Hepatocyte (in vitro differentiated cells): ENCODE measurements around the gene CBR4. TPM values are rescaled to one million over a fixed set of nuclear protein-coding genes. Genes with fewer than 3 reads are reported as not detected.
"Not testable (repeated sequence)": the region's sequence is repeated elsewhere in the genome, so short reads cannot be mapped to it uniquely, and the experiment has no call there.

ENCODE experiments used
- DNase-seq: peaks from one replicate; pipeline ENCODE4 v3.0.0-alpha.2; 2016; ENCODE audit warnings: low spot score
- H2AFZ ChIP-seq: fragments of 200-600 bp; sonication (generic); 2 replicates; pipeline ENCODE4 v1.6.0; 2016; ENCODE audit warnings: antibody characterized with exemption, mild to moderate bottlenecking
- H3K27ac ChIP-seq: fragments of 200-600 bp; sonication (generic); 2 replicates; pipeline ENCODE4 v1.5.1; 2016; ENCODE audit warnings: mild to moderate bottlenecking
- H3K27me3 ChIP-seq: fragments of 200-600 bp; sonication (generic); 2 replicates; pipeline ENCODE4 v1.6.1; 2016
- H3K36me3 ChIP-seq: fragments of 200-600 bp; sonication (generic); replicated peaks from 2 replicates; pipeline ENCODE4 v1.5.1; 2016; ENCODE audit warnings: low read depth; ENCODE audit not compliant: insufficient read depth
- H3K4me1 ChIP-seq: fragments of 200-600 bp; sonication (generic); 2 replicates; pipeline ENCODE4 v1.5.1; 2016; ENCODE audit warnings: mild to moderate bottlenecking, moderate library complexity; ENCODE audit not compliant: insufficient read depth
- H3K4me2 ChIP-seq: fragments of 200-600 bp; sonication (generic); 2 replicates; pipeline ENCODE4 v1.6.0; 2016
- H3K4me3 ChIP-seq: fragments of 200-600 bp; sonication (generic); 2 replicates; pipeline ENCODE4 v1.5.1; 2016; ENCODE audit warnings: mild to moderate bottlenecking
- H3K79me2 ChIP-seq: fragments of 200-600 bp; sonication (generic); 2 replicates; pipeline ENCODE4 v1.6.0; 2017; ENCODE audit warnings: mild to moderate bottlenecking
- H3K9me2 ChIP-seq: fragments of 200-600 bp; sonication (generic); replicated peaks from 2 replicates; pipeline ENCODE4 v1.6.0; 2017; ENCODE audit warnings: mild to moderate bottlenecking; ENCODE audit not compliant: insufficient read depth
- H3K9me3 ChIP-seq: fragments of 200-600 bp; sonication (generic); 2 replicates; pipeline ENCODE4 v1.5.1; 2016; ENCODE audit warnings: low read depth, mild to moderate bottlenecking
- H4K20me1 ChIP-seq: fragments of 200-600 bp; sonication (generic); 2 replicates; pipeline ENCODE4 v1.6.0; 2016; ENCODE audit warnings: mild to moderate bottlenecking; ENCODE audit not compliant: insufficient read depth, poor library complexity, severe bottlenecking
- CTCF ChIP-seq: fragments of 200-600 bp; sonication (generic); IDR thresholded peaks from 2 replicates; pipeline ENCODE4 v1.5.1; 2016; ENCODE audit warnings: antibody characterized with exemption, mild to moderate bottlenecking; ENCODE audit not compliant: poor library complexity
- EZH2 ChIP-seq: fragments of 200-600 bp; sonication (generic); IDR thresholded peaks from 2 replicates; pipeline ENCODE4 v1.6.1; 2016; ENCODE audit warnings: antibody characterized with exemption, mild to moderate bottlenecking, borderline replicate concordance
- EZH2phosphoT487 ChIP-seq: fragments of 200-600 bp; sonication (generic); IDR thresholded peaks from one replicate; pipeline ENCODE4 v1.6.1; 2018; ENCODE audit warnings: antibody characterized with exemption, mild to moderate bottlenecking, low read depth, moderate library complexity; ENCODE audit not compliant: unreplicated experiment, severe bottlenecking
- WGBS: methylation state at CpG from one replicate; pipeline ENCODE4 v1.1.6; 2016; ENCODE audit warnings: low lambda C conversion rate; ENCODE audit errors: missing lambda C conversion rate; 5-methylcytosine and 5-hydroxymethylcytosine counted together
- polyA plus RNA-seq: library from polyadenylated mRNA; unstranded; fragments of >200 nt; fragmentation: Nextera tagmentation; extraction: Ambion mirVana; gene quantifications from 2 replicates; pipeline ENCODE4 v1.2.1, GENCODE V29; 2016
- total RNA-seq: library from RNA; depleted of rRNA; stranded (reverse); fragments of >200 nt; gene quantifications from 2 replicates; pipeline ENCODE4 v1.2.3, GENCODE V29; 2014

Gene CBR4
- total and polyA plus RNA-seq, 2 experiments from 2014 or later: 18.5 to 26.9 TPM

- 100% methylated on average over 1 of the region's 1 CpG for whole genome bisulfite sequencing
- Histone ChIP-seq H3K4me3 (no peak overlapping the region), H3K9me2 (no peaks in the 10 kb centered on the region), H3K36me3 (peaks cover 3% of the 10 kb centered on the region), H2AFZ (no peak overlapping the region), H3K79me2 (peaks cover 2% of the 10 kb centered on the region), H3K4me1 (no peaks in the 10 kb centered on the region), H4K20me1 (no peaks in the 10 kb centered on the region), H3K9me3 (peaks cover 18% of the 10 kb centered on the region), H3K4me2 (no peak overlapping the region), H3K27ac (no peak overlapping the region), H3K27me3 (no peaks in the 10 kb centered on the region)
- DNase-seq: no peak
- TF ChIP-seq CTCF (no peak), EZH2phosphoT487 (no peak), EZH2 (no peak)
These were observed 31.9 kb downstream of the CBR4 start for GRCh38 chr4:168978001-168978700.

- no peaks in the 10 kb centered on the region for H3K27me3 ChIP-seq
- no peaks in the 10 kb centered on the region for H3K79me2 ChIP-seq
- no peaks in the 10 kb centered on the region for H4K20me1 ChIP-seq
- no peak overlapping the region for H2AFZ ChIP-seq
- no peaks in the 10 kb centered on the region for H3K4me1 ChIP-seq
- no peaks in the 10 kb centered on the region for H3K36me3 ChIP-seq
- DNase-seq: no peak
- no peak overlapping the region for H3K4me2 ChIP-seq
- no peak for TF ChIP-seq EZH2
- no peak for TF ChIP-seq CTCF
- TF ChIP-seq EZH2phosphoT487: no peak
- H3K4me3 ChIP-seq: no peak overlapping the region
- 97% methylated on average over 4 of the region's 4 CpGs for WGBS
- no peak overlapping the region for H3K27ac ChIP-seq
- H3K9me2 ChIP-seq: no peaks in the 10 kb centered on the region
- H3K9me3 ChIP-seq: no peaks in the 10 kb centered on the region
These were observed 37.5 kb downstream of the CBR4 start for GRCh38 chr4:168972596-168972995.

GRCh38 chr4:168960716-168961115 is 49.3 kb downstream of the CBR4 start:
- Histone ChIP-seq H3K36me3 (no peaks in the 10 kb centered on the region), H3K4me3 (no peak overlapping the region), H3K4me2 (no peak overlapping the region), H4K20me1 (no peaks in the 10 kb centered on the region), H3K27ac (no peak overlapping the region), H2AFZ (no peak overlapping the region), H3K79me2 (no peaks in the 10 kb centered on the region), H3K27me3 (no peaks in the 10 kb centered on the region), H3K9me2 (no peaks in the 10 kb centered on the region), H3K4me1 (no peaks in the 10 kb centered on the region), H3K9me3 (no peaks in the 10 kb centered on the region)
- 96% methylated on average over 5 of the region's 5 CpGs for WGBS
- TF ChIP-seq CTCF (no peak), EZH2 (no peak), EZH2phosphoT487 (no peak)
- no peak for DNase-seq

DNA sequence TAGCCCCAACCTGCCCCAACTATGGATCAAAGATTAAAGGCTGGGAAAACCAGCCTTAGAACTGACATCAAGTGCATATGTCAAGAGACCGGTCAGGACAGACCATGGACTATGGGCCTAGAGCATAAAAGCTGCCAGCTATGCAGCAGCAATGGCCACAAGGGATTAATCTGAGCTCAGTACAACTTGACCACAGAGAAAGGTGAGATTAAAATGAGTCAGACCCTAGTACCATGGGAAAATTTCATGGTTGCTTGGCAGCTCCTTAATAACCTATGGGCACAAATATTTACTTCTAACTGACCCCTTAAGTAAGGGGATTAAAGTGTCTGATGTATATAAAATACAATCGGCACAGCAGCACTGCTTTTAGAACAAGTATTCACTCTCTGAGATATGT is 54.4 kb downstream of the CBR4 start:
- no peak for DNase-seq
- WGBS: 56% methylated on average over 2 of the region's 2 CpGs
- no peaks in the 10 kb centered on the region for H4K20me1 ChIP-seq
- no peak for TF ChIP-seq EZH2phosphoT487
- H3K36me3 ChIP-seq: no peaks in the 10 kb centered on the region
- no peaks in the 10 kb centered on the region for H3K79me2 ChIP-seq
- no peaks in the 10 kb centered on the region for H3K9me2 ChIP-seq
- H2AFZ ChIP-seq: no peak overlapping the region
- no peaks in the 10 kb centered on the region for H3K9me3 ChIP-seq
- no peak overlapping the region for H3K27ac ChIP-seq
- no peak overlapping the region for H3K4me3 ChIP-seq
- H3K4me2 ChIP-seq: no peak overlapping the region
- no peaks in the 10 kb centered on the region for H3K27me3 ChIP-seq
- no peaks in the 10 kb centered on the region for H3K4me1 ChIP-seq

DNA sequence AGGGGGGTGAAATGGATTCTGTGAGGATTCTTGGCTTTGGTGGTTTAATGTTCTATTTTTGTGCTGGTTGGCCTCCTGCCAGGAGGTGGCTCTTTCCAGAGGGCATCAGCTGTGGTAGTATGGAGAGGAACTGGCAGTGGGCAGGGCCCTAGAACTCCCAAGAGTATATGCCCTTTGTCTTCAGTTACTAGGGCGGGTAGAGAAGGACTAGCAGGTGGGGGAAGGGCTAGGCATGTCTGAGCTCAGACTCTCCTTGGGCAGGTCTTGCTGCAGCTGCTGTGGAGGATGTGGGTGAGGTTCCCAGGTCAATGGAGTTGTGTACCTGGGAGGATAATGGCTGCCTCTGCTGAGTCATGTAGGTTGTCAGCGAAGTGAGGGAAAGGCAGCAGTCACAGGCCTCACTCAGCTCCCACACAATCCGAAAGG is 57.2 kb downstream of the CBR4 start:
- H3K4me1 ChIP-seq, H3K27ac ChIP-seq, H3K79me2 ChIP-seq, H3K9me2 ChIP-seq, H4K20me1 ChIP-seq, H3K9me3 ChIP-seq, H3K4me2 ChIP-seq, H3K27me3 ChIP-seq, H2AFZ ChIP-seq, DNase-seq, H3K36me3 ChIP-seq, H3K4me3 ChIP-seq: not testable (repeated sequence)
- 97% methylated on average over 3 of the region's 3 CpGs for WGBS
